NB4 (cell line): Measurements from ENCODE around the gene ADAM12.

ENCODE experiments used
- POLR2A ChIP-seq: IDR thresholded peaks from 2 replicates; pipeline ENCODE4 v1.6.1; 2011; ENCODE audit warnings: mild to moderate bottlenecking; ENCODE audit not compliant: insufficient read length; ENCODE audit errors: extremely low read depth
- TF ChIP-seq, protein P1 (sequence below): IDR thresholded peaks from one replicate; pipeline ENCODE4 v1.5.1; 2012; ENCODE audit warnings: low read depth, low read length

GRCh38 chr10:125980521-125981035, 407.7 kb downstream of the ADAM12 start:
- TF ChIP-seq POLR2A = no peak
- TF ChIP-seq, protein P1, sequence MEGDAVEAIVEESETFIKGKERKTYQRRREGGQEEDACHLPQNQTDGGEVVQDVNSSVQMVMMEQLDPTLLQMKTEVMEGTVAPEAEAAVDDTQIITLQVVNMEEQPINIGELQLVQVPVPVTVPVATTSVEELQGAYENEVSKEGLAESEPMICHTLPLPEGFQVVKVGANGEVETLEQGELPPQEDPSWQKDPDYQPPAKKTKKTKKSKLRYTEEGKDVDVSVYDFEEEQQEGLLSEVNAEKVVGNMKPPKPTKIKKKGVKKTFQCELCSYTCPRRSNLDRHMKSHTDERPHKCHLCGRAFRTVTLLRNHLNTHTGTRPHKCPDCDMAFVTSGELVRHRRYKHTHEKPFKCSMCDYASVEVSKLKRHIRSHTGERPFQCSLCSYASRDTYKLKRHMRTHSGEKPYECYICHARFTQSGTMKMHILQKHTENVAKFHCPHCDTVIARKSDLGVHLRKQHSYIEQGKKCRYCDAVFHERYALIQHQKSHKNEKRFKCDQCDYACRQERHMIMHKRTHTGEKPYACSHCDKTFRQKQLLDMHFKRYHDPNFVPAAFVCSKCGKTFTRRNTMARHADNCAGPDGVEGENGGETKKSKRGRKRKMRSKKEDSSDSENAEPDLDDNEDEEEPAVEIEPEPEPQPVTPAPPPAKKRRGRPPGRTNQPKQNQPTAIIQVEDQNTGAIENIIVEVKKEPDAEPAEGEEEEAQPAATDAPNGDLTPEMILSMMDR = no peak
